ENCODE data around the gene WDR88.

DNA sequence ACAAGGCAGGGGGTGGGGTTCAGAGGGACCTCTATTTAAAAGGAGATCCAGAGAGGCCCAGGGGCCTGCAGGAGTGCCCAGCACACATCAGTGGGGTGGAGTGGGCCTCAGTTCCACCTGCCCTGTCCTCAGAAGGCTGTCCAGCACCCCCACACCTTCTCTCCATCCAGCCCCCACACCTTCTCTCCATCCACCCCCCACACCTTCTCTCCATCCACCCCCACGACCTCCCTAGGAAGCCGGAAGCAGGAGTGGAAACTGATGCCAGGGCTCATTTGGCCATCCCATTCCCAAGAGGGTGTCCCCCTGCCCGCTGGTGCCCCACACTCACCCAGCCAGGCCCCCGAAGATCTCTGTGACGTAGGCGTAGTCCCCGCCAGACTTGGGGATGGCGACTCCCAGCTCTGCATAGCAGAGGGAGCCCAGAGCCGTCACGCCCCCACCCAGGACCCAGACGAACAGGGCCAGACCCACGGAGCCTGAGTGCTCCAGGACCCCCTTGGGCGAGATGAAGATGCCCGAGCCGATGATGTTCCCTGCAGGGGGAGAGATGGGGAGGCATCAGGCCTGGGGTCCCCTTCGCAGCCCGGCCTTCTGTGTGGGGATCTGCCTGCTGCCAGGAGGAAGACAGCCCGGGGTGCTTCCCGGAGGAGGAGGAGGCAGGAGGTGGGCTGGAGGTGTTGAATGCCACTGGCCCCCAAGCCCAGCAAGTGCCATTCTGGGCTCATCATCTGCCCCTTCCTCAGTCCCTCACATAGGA is 83.7 kb downstream of the WDR88 start:
- TF ChIP-seq, protein P1, sequence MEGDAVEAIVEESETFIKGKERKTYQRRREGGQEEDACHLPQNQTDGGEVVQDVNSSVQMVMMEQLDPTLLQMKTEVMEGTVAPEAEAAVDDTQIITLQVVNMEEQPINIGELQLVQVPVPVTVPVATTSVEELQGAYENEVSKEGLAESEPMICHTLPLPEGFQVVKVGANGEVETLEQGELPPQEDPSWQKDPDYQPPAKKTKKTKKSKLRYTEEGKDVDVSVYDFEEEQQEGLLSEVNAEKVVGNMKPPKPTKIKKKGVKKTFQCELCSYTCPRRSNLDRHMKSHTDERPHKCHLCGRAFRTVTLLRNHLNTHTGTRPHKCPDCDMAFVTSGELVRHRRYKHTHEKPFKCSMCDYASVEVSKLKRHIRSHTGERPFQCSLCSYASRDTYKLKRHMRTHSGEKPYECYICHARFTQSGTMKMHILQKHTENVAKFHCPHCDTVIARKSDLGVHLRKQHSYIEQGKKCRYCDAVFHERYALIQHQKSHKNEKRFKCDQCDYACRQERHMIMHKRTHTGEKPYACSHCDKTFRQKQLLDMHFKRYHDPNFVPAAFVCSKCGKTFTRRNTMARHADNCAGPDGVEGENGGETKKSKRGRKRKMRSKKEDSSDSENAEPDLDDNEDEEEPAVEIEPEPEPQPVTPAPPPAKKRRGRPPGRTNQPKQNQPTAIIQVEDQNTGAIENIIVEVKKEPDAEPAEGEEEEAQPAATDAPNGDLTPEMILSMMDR (IDR thresholded peaks at IDR 0.05), result no peak
- TF ChIP-seq EP300 (IDR thresholded peaks at IDR 0.05) (no peak), POLR2AphosphoS5 (IDR thresholded peaks at IDR 0.05) (no peak), POLR2A (IDR thresholded peaks at IDR 0.05; ENCODE audit: low read depth) (no peak)
